ENCODE results near the gene BBS9. TPM values are rescaled to one million over a fixed set of nuclear protein-coding genes. Genes with fewer than 3 reads are reported as not detected.

Gene BBS9
- total RNA-seq, 1 experiment from 2014 or later, result 26.4 TPM

- Histone ChIP-seq H4K8ac (replicated peaks; ENCODE audit: insufficient read length, low read depth, low read length) (no peak overlapping the region), H3K4ac (ENCODE audit: low read depth, low read length) (no peak overlapping the region), H3T11ph (ENCODE audit: low read length) (no peak overlapping the region), H3K9me3 (ENCODE audit: control insufficient read depth, low read depth, low read length) (no peaks in the 10 kb centered on the region), H2BK15ac (ENCODE audit: low read depth, low read length) (no peak overlapping the region), H2AFZ (ENCODE audit: low read length) (no peak overlapping the region), H4K20me1 (ENCODE audit: control insufficient read depth, insufficient read depth, insufficient read length) (no peaks in the 10 kb centered on the region), H3K9ac (ENCODE audit: extremely low read depth, insufficient read length, low read length) (no peak overlapping the region), H3K4me1 (ENCODE audit: insufficient read depth, low read length) (no peaks in the 10 kb centered on the region), H2BK5ac (ENCODE audit: insufficient read length, low read length) (no peak overlapping the region), H2BK12ac (ENCODE audit: insufficient read length, low read depth, low read length) (no peak overlapping the region), H3K79me2 (ENCODE audit: insufficient read depth, low read length) (no peaks in the 10 kb centered on the region), H3K27me3 (ENCODE audit: insufficient read depth, low read length) (no peaks in the 10 kb centered on the region), H2AK5ac (ENCODE audit: insufficient read length, low read length) (no peak overlapping the region), H3K18ac (ENCODE audit: insufficient read length, low read depth, low read length) (no peak overlapping the region), H4K91ac (ENCODE audit: insufficient read length, low read depth, low read length) (no peak overlapping the region), H3K4me2 (ENCODE audit: insufficient read depth, insufficient read length, low read length) (no peak overlapping the region), H3K27ac (ENCODE audit: insufficient read length, low read depth, low read length) (no peak overlapping the region), H3K14ac (ENCODE audit: insufficient read depth, low read length) (no peak overlapping the region), H3K56ac (ENCODE audit: insufficient read length, low read depth, low read length) (no peak overlapping the region), H4K5ac (ENCODE audit: insufficient read length, low read depth, low read length) (no peak overlapping the region), H3K23me2 (ENCODE audit: insufficient read length, low read depth, low read length, poor library complexity, severe bottlenecking) (no peaks in the 10 kb centered on the region), H3K23ac (ENCODE audit: insufficient read length, low read depth, low read length) (no peak overlapping the region), H2BK120ac (ENCODE audit: low read depth, low read length, poor library complexity, severe bottlenecking) (no peak overlapping the region), H3K79me1 (ENCODE audit: insufficient read depth, low read depth, low read length, poor library complexity, severe bottlenecking) (no peaks in the 10 kb centered on the region), H2BK20ac (ENCODE audit: low read depth, low read length, poor library complexity, severe bottlenecking) (no peak overlapping the region)
- Mint-ChIP-seq H3K4me1 (peaks cover 9 to 15% of the 10 kb centered on the region in 2 experiments), H3K4me3 (no peak overlapping the region), H3K36me3 (ENCODE audit: insufficient read depth in 1 of 3, low read depth in 3 of 3) (peaks cover 2 to 10% (median 9%) of the 10 kb centered on the region in 3 experiments; a peak in 4 of 7 replicates), H3K27ac (no peak overlapping the region), H3K9me3 (peaks cover 3 to 4% of the 10 kb centered on the region in 2 experiments; a peak in 2 of 5 replicates), H3K27me3 (ENCODE audit: low read depth) (no peaks in the 10 kb centered on the region)
- no peak for TF ChIP-seq CTCF (conservative IDR thresholded peaks at IDR 0.05)
- no peak for DNase-seq
- WGBS (ENCODE audit: extremely low coverage, insufficient read length, low lambda C conversion rate), result no CpG with 5 or more reads among the region's 3 CpGs
Observed at GRCh38 chr7:33650828-33651227, 521.5 kb downstream of the BBS9 start.
